CD8-positive, alpha-beta memory T cell (primary cell): ENCODE measurements around the gene SLC17A8. TPM values are rescaled to one million over a fixed set of nuclear protein-coding genes. Genes with fewer than 3 reads are reported as not detected.

Experiments used
- CTCF ChIA-PET: fragments of 350-600 bp; sonication (Branson Sonifier 250); formaldehyde crosslinking; loops from one replicate; lab custom pipeline; 2021; ENCODE audit warnings: antibody characterized with exemption; lab: Charles Lee
- POLR2A ChIA-PET: fragments of 350-600 bp; sonication (Branson Sonifier 250); formaldehyde crosslinking; loops from one replicate; lab custom pipeline; 2021; ENCODE audit warnings: antibody characterized with exemption; lab: Charles Lee
- DNase-seq, 5 donors: peaks; one replicate each; pipeline versions ENCODE4 v3.0.0 to v3.0.0-alpha.2; 2020 to 2022; ENCODE audit warnings: mixed read lengths in 1 of 5
- H3K27ac ChIP-seq: one replicate; pipeline ENCODE4 v1.7.0; 2013; ENCODE audit warnings: low read depth, mild to moderate bottlenecking, low read length, moderate library complexity
- H3K27me3 ChIP-seq: 2 replicates; pipeline ENCODE4 v1.7.0; 2013; ENCODE audit warnings: low read length, mild to moderate bottlenecking; ENCODE audit not compliant: insufficient read depth, poor library complexity, severe bottlenecking
- H3K36me3 ChIP-seq: 2 replicates; pipeline ENCODE4 v1.7.0; 2013; ENCODE audit warnings: mild to moderate bottlenecking, low read length, moderate library complexity; ENCODE audit not compliant: insufficient read depth
- H3K4me1 ChIP-seq: 2 replicates; pipeline ENCODE4 v1.7.0; 2013; ENCODE audit warnings: mild to moderate bottlenecking, low read length, moderate library complexity; ENCODE audit not compliant: insufficient read depth
- H3K4me3 ChIP-seq: 2 replicates; pipeline ENCODE4 v1.7.0; 2013; ENCODE audit warnings: mild to moderate bottlenecking, low read length
- H3K9me3 ChIP-seq: 2 replicates; pipeline ENCODE4 v1.7.0; 2013; ENCODE audit warnings: mild to moderate bottlenecking, low read length
- H3K27ac Mint-ChIP-seq, 8 donors: one replicate each; pipeline ENCODE4 v1.8.0; 2020 to 2021; ENCODE audit warnings: mixed read lengths in 8 of 8, mild to moderate bottlenecking in 6 of 8, inconsistent platforms in 3 of 8, moderate library complexity in 3 of 8
- H3K27me3 Mint-ChIP-seq, 2 donors: one replicate each; pipeline ENCODE4 v1.8.0; 2020 to 2021; ENCODE audit warnings: mixed read lengths in 2 of 2, mild to moderate bottlenecking in 1 of 2, moderate library complexity in 1 of 2
- H3K36me3 Mint-ChIP-seq, 3 donors: one replicate each; pipeline ENCODE4 v1.8.0; 2020 to 2021; ENCODE audit warnings: mixed read lengths in 3 of 3, inconsistent platforms in 1 of 3, mild to moderate bottlenecking in 1 of 3
- H3K4me1 Mint-ChIP-seq, 3 donors: one replicate each; pipeline ENCODE4 v1.8.0; 2020 to 2021; ENCODE audit warnings: mixed read lengths in 3 of 3, inconsistent platforms in 1 of 3, mild to moderate bottlenecking in 1 of 3
- H3K4me3 Mint-ChIP-seq, 7 donors: one replicate each; pipeline ENCODE4 v1.8.0; 2020 to 2021; ENCODE audit warnings: mixed read lengths in 7 of 7, mild to moderate bottlenecking in 6 of 7, moderate library complexity in 4 of 7, inconsistent platforms in 2 of 7
- H3K9me3 Mint-ChIP-seq, 5 donors: one replicate each; pipeline ENCODE4 v1.8.0; 2020 to 2022; ENCODE audit warnings: mixed read lengths in 5 of 5, mild to moderate bottlenecking in 3 of 5, moderate library complexity in 2 of 5, inconsistent platforms in 1 of 5
- polyA plus RNA-seq: library from polyadenylated mRNA; unstranded; fragments of 300-500 nt; fragmentation: Illumina TruSeq; gene quantifications from one replicate; pipeline ENCODE4 v1.2.3, GENCODE V29; 2021
- total RNA-seq, 2 experiments: library from RNA; stranded (reverse); gene quantifications; one replicate each; pipeline ENCODE4 v1.2.3, GENCODE V29; 2021

The SLC17A8 gene
- total and polyA plus RNA-seq, 3 experiments from 2014 or later: not detected

- Mint-ChIP-seq H3K27ac (no peak overlapping the region), H3K27me3 (peaks cover 12 to 32% of the 10 kb centered on the region in 2 donors), H3K4me3 (no peak overlapping the region), H3K4me1 (no peaks in the 10 kb centered on the region), H3K36me3 (no peaks in the 10 kb centered on the region), H3K9me3 (peaks cover 0 to 6% (median 0%) of the 10 kb centered on the region in 5 donors)
- ChIA-PET CTCF (no interaction called here), POLR2A (no interaction called here)
- no peak for DNase-seq
- H3K36me3 ChIP-seq: no peaks in the 10 kb centered on the region
- no peak overlapping the region for H3K4me3 ChIP-seq
- no peaks in the 10 kb centered on the region for H3K9me3 ChIP-seq
- H3K27ac ChIP-seq: no peak overlapping the region
- peaks cover 3% of the 10 kb centered on the region for H3K27me3 ChIP-seq
- H3K4me1 ChIP-seq: no peaks in the 10 kb centered on the region
Observed at GRCh38 chr12:100448656-100449055, 91.8 kb downstream of the SLC17A8 start.

GRCh38 chr12:100450735-100451134 lies 93.9 kb downstream of the SLC17A8 start:
- peaks cover 10 to 25% of the 10 kb centered on the region in 2 donors for H3K27me3 Mint-ChIP-seq
- H3K36me3 ChIP-seq: no peaks in the 10 kb centered on the region
- H3K27ac ChIP-seq: no peak overlapping the region
- H3K4me3 Mint-ChIP-seq: no peak overlapping the region
- no peaks in the 10 kb centered on the region for H3K9me3 Mint-ChIP-seq
- H3K27me3 ChIP-seq: peaks cover 3% of the 10 kb centered on the region
- POLR2A ChIA-PET: no interaction called here
- CTCF ChIA-PET: no interaction called here
- H3K4me1 Mint-ChIP-seq: no peaks in the 10 kb centered on the region
- no peak overlapping the region for H3K27ac Mint-ChIP-seq
- no peak overlapping the region for H3K4me3 ChIP-seq
- no peaks in the 10 kb centered on the region for H3K36me3 Mint-ChIP-seq
- DNase-seq: no peak
- no peaks in the 10 kb centered on the region for H3K9me3 ChIP-seq
- no peaks in the 10 kb centered on the region for H3K4me1 ChIP-seq

- no peaks in the 10 kb centered on the region for H3K9me3 ChIP-seq
- Mint-ChIP-seq H3K4me1 (no peaks in the 10 kb centered on the region), H3K9me3 (no peaks in the 10 kb centered on the region), H3K4me3 (no peak overlapping the region), H3K36me3 (no peaks in the 10 kb centered on the region), H3K27me3 (peaks cover 2 to 15% of the 10 kb centered on the region in 2 donors), H3K27ac (no peak overlapping the region)
- no peaks in the 10 kb centered on the region for H3K4me1 ChIP-seq
- H3K36me3 ChIP-seq: no peaks in the 10 kb centered on the region
- H3K27ac ChIP-seq: no peak overlapping the region
- CTCF ChIA-PET: no interaction called here
- H3K27me3 ChIP-seq: no peaks in the 10 kb centered on the region
- POLR2A ChIA-PET: no interaction called here
- no peak overlapping the region for H3K4me3 ChIP-seq
- DNase-seq: no peak
Observed at GRCh38 chr12:100453951-100454350, 97.1 kb downstream of the SLC17A8 start.

- Mint-ChIP-seq H3K4me1 (no peaks in the 10 kb centered on the region), H3K36me3 (no peaks in the 10 kb centered on the region), H3K27ac (no peak overlapping the region), H3K4me3 (no peak overlapping the region), H3K27me3 (peaks cover 0 to 6% of the 10 kb centered on the region in 2 donors), H3K9me3 (no peaks in the 10 kb centered on the region)
- POLR2A ChIA-PET: no interaction called here
- H3K27me3 ChIP-seq: no peaks in the 10 kb centered on the region
- no peaks in the 10 kb centered on the region for H3K4me1 ChIP-seq
- no peak overlapping the region for H3K27ac ChIP-seq
- no peak for DNase-seq
- no peak overlapping the region for H3K4me3 ChIP-seq
- H3K9me3 ChIP-seq: no peaks in the 10 kb centered on the region
- H3K36me3 ChIP-seq: no peaks in the 10 kb centered on the region
- CTCF ChIA-PET: no interaction called here
Observed at GRCh38 chr12:100455896-100456295, 99.0 kb downstream of the SLC17A8 start.

GRCh38 chr12:100458191-100458590 lies 101.3 kb downstream of the SLC17A8 start:
- peaks cover 0 to 6% of the 10 kb centered on the region in 2 donors for H3K27me3 Mint-ChIP-seq
- Histone ChIP-seq H3K27me3 (no peaks in the 10 kb centered on the region), H3K27ac (no peak overlapping the region), H3K9me3 (no peaks in the 10 kb centered on the region), H3K4me3 (no peak overlapping the region), H3K36me3 (no peaks in the 10 kb centered on the region), H3K4me1 (no peaks in the 10 kb centered on the region)
- POLR2A ChIA-PET: no interaction called here
- CTCF ChIA-PET: no interaction called here
- H3K4me1 Mint-ChIP-seq: no peaks in the 10 kb centered on the region
- peaks cover 0 to 2% (median 0%) of the 10 kb centered on the region in 5 donors for H3K9me3 Mint-ChIP-seq
- DNase-seq: no peak
- H3K4me3 Mint-ChIP-seq: no peak overlapping the region
- no peaks in the 10 kb centered on the region for H3K36me3 Mint-ChIP-seq
- no peak overlapping the region for H3K27ac Mint-ChIP-seq

- Mint-ChIP-seq H3K27ac (no peak overlapping the region), H3K4me3 (no peak overlapping the region), H3K9me3 (peaks cover 0 to 2% (median 0%) of the 10 kb centered on the region in 5 donors), H3K4me1 (no peaks in the 10 kb centered on the region), H3K27me3 (peaks cover 0 to 6% of the 10 kb centered on the region in 2 donors), H3K36me3 (no peaks in the 10 kb centered on the region)
- CTCF ChIA-PET: no interaction called here
- no peak overlapping the region for H3K27ac ChIP-seq
- H3K4me1 ChIP-seq: no peaks in the 10 kb centered on the region
- H3K4me3 ChIP-seq: no peak overlapping the region
- no peak for DNase-seq
- no peaks in the 10 kb centered on the region for H3K36me3 ChIP-seq
- no peaks in the 10 kb centered on the region for H3K9me3 ChIP-seq
- H3K27me3 ChIP-seq: no peaks in the 10 kb centered on the region
- POLR2A ChIA-PET: no interaction called here
Observed at GRCh38 chr12:100460702-100461101, 103.8 kb downstream of the SLC17A8 start.

GRCh38 chr12:100461330-100461973 lies 104.6 kb downstream of the SLC17A8 start:
- H3K4me1 Mint-ChIP-seq: no peaks in the 10 kb centered on the region
- H3K36me3 Mint-ChIP-seq: no peaks in the 10 kb centered on the region
- no peak overlapping the region for H3K27ac ChIP-seq
- no peaks in the 10 kb centered on the region for H3K36me3 ChIP-seq
- ChIA-PET CTCF (no interaction called here), POLR2A (no interaction called here)
- no peak overlapping the region for H3K4me3 Mint-ChIP-seq
- peaks cover 0 to 2% (median 0%) of the 10 kb centered on the region in 5 donors for H3K9me3 Mint-ChIP-seq
- no peak overlapping the region for H3K4me3 ChIP-seq
- H3K9me3 ChIP-seq: no peaks in the 10 kb centered on the region
- no peaks in the 10 kb centered on the region for H3K4me1 ChIP-seq
- no peak overlapping the region for H3K27ac Mint-ChIP-seq
- no peaks in the 10 kb centered on the region for H3K27me3 ChIP-seq
- H3K27me3 Mint-ChIP-seq: peaks cover 0 to 6% of the 10 kb centered on the region in 2 donors
- DNase-seq: no peak

GRCh38 chr12:100463661-100464060 lies 106.8 kb downstream of the SLC17A8 start:
- Histone ChIP-seq H3K27me3 (no peaks in the 10 kb centered on the region), H3K4me1 (no peaks in the 10 kb centered on the region), H3K36me3 (no peaks in the 10 kb centered on the region), H3K9me3 (no peaks in the 10 kb centered on the region), H3K27ac (no peak overlapping the region), H3K4me3 (no peak overlapping the region)
- H3K4me3 Mint-ChIP-seq: no peak overlapping the region
- no peaks in the 10 kb centered on the region for H3K36me3 Mint-ChIP-seq
- peaks cover 2 to 6% of the 10 kb centered on the region in 2 donors for H3K27me3 Mint-ChIP-seq
- no peak overlapping the region for H3K27ac Mint-ChIP-seq
- ChIA-PET CTCF (no interaction called here), POLR2A (no interaction called here)
- DNase-seq: no peak
- no peaks in the 10 kb centered on the region for H3K4me1 Mint-ChIP-seq
- peaks cover 0 to 2% (median 0%) of the 10 kb centered on the region in 5 donors for H3K9me3 Mint-ChIP-seq
